Activated naive CD8-positive, alpha-beta T cell (primary cell): ENCODE results near the gene NUMA1.
A peak's percentile ranks its signal among the peaks of the same experiment; 100 is the strongest.

Experiments
- H3K27ac Mint-ChIP-seq: one replicate; pipeline ENCODE4 v1.8.0; 2021; ENCODE audit warnings: mixed read lengths
- H3K27me3 Mint-ChIP-seq: one replicate; pipeline ENCODE4 v1.8.0; 2021; ENCODE audit warnings: mixed read lengths
- H3K36me3 Mint-ChIP-seq: one replicate; pipeline ENCODE4 v1.8.0; 2021; ENCODE audit warnings: mixed read lengths
- H3K4me1 Mint-ChIP-seq: one replicate; pipeline ENCODE4 v1.8.0; 2021; ENCODE audit warnings: low read depth, mixed read lengths
- H3K4me3 Mint-ChIP-seq: one replicate; pipeline ENCODE4 v1.8.0; 2021; ENCODE audit warnings: mild to moderate bottlenecking, mixed read lengths
- H3K9me3 Mint-ChIP-seq: one replicate; pipeline ENCODE4 v1.8.0; 2021; ENCODE audit warnings: low read depth, mixed read lengths

NUMA1 gene, protein sequence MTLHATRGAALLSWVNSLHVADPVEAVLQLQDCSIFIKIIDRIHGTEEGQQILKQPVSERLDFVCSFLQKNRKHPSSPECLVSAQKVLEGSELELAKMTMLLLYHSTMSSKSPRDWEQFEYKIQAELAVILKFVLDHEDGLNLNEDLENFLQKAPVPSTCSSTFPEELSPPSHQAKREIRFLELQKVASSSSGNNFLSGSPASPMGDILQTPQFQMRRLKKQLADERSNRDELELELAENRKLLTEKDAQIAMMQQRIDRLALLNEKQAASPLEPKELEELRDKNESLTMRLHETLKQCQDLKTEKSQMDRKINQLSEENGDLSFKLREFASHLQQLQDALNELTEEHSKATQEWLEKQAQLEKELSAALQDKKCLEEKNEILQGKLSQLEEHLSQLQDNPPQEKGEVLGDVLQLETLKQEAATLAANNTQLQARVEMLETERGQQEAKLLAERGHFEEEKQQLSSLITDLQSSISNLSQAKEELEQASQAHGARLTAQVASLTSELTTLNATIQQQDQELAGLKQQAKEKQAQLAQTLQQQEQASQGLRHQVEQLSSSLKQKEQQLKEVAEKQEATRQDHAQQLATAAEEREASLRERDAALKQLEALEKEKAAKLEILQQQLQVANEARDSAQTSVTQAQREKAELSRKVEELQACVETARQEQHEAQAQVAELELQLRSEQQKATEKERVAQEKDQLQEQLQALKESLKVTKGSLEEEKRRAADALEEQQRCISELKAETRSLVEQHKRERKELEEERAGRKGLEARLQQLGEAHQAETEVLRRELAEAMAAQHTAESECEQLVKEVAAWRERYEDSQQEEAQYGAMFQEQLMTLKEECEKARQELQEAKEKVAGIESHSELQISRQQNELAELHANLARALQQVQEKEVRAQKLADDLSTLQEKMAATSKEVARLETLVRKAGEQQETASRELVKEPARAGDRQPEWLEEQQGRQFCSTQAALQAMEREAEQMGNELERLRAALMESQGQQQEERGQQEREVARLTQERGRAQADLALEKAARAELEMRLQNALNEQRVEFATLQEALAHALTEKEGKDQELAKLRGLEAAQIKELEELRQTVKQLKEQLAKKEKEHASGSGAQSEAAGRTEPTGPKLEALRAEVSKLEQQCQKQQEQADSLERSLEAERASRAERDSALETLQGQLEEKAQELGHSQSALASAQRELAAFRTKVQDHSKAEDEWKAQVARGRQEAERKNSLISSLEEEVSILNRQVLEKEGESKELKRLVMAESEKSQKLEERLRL (N-terminal part only)

DNA sequence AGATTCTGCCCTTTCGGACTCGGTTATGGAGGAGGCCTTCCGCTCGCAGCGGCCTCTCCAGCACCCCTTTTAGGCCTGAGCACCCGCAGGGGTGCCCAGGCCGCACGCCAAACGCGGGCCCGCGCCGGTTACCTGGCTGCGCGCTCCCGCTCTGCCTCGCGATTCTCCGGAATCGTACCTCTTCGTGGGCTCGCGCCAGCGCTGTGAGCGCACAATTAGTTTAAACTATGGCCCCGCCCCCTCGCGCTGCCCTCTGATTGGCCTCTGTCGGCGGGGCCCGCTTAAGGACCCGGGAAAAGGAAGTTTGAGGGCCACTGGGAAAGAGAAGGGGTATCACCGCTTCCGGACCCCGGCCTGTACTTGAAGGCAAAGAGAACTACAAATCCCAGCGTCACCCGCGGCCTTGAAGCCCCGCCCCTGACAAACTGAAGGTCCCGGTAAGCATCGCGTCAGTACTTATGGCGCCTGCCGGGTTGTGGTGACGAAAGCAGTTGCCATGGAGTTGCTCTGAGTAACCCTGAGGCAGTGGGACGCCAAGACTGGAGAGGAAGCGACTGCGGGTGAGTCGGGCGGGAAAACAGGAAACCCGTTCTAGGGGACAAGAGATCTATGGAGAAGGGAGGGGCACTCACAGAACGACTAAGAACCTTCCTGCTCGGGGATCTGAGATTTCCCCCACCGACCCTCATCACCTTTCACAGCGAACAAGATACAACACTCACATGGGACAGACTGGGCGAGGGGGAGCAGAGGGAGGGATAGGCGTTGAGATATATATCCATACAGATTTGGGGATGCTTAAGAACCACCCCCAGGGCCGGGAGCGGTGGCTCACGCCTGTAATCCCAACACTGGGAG, at the start of gene NUMA1, which contains the start of gene LRRC51:
Gene NUMA1, minus strand, starts transcription at position 217 of the 858 bp plus-strand sequence. CDS start 44,599 bp downstream, outside the sequence.
Gene LRRC51, plus strand, starts transcription at position 525 of the 858 bp plus-strand sequence. CDS start 8,234 bp downstream, outside the sequence.
- Mint-ChIP-seq H3K27me3 (no peaks in the 10 kb centered on the region), H3K36me3 (peaks cover 4% of the 10 kb centered on the region), H3K4me1 (peaks cover 42% of the 10 kb centered on the region), H3K27ac (peak within 1 kb of the TSS; percentile 99), H3K9me3 (no peaks in the 10 kb centered on the region), H3K4me3 (peak within 1 kb of the TSS; percentile 98)

- Mint-ChIP-seq H3K27ac (no peak overlapping the region), H3K27me3 (peaks cover 4% of the 10 kb centered on the region), H3K4me3 (no peak overlapping the region), H3K9me3 (peaks cover 18% of the 10 kb centered on the region), H3K4me1 (no peaks in the 10 kb centered on the region), H3K36me3 (peaks cover 14% of the 10 kb centered on the region)
These were observed 49.0 kb upstream of the NUMA1 start for GRCh38 chr11:72129381-72129780.

GRCh38 chr11:72127923-72128322, 47.6 kb upstream of the NUMA1 start:
- H3K27ac Mint-ChIP-seq, result no peak overlapping the region
- H3K4me1 Mint-ChIP-seq, result no peaks in the 10 kb centered on the region
- peaks cover 14% of the 10 kb centered on the region for H3K36me3 Mint-ChIP-seq
- H3K27me3 Mint-ChIP-seq, result peaks cover 4% of the 10 kb centered on the region
- H3K4me3 Mint-ChIP-seq, result no peak overlapping the region
- H3K9me3 Mint-ChIP-seq, result peaks cover 18% of the 10 kb centered on the region

GRCh38 chr11:72125956-72126355, 45.6 kb upstream of the NUMA1 start:
- Mint-ChIP-seq H3K36me3 (peaks cover 14% of the 10 kb centered on the region), H3K27ac (no peak overlapping the region), H3K9me3 (peaks cover 18% of the 10 kb centered on the region), H3K4me3 (no peak overlapping the region), H3K27me3 (peaks cover 1% of the 10 kb centered on the region), H3K4me1 (no peaks in the 10 kb centered on the region)

DNA sequence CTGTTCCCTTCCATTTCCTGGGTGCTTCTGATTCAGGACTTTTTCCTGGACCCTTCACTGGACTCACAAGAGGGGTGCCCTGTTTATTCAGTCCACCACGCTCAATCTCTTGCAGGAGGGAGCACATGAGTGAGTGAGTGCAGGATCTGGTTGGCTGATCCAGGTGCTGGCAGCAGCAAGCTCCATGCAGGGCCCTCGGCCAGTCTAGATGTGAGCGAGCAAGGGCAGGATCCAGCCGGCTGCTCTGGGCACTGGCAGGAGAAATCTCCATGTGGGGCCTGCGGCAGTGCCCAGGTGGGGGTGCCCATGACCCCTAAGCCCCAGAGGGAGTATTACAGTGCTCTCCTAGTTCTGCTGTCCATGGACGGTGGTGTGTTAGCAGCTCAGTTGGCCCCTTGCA, 43.7 kb upstream of the NUMA1 start:
- Mint-ChIP-seq H3K36me3 (peaks cover 9% of the 10 kb centered on the region), H3K4me3 (no peak overlapping the region)

GRCh38 chr11:72123117-72123653, 42.8 kb upstream of the NUMA1 start:
- H3K27me3 Mint-ChIP-seq, result no peaks in the 10 kb centered on the region
- peaks cover 9% of the 10 kb centered on the region for H3K9me3 Mint-ChIP-seq
- H3K4me3 Mint-ChIP-seq, result no peak overlapping the region
- peaks cover 3% of the 10 kb centered on the region for H3K36me3 Mint-ChIP-seq
- H3K27ac Mint-ChIP-seq, result no peak overlapping the region
- no peaks in the 10 kb centered on the region for H3K4me1 Mint-ChIP-seq

More for the DNA sequence above, 43.7 kb upstream of the NUMA1 start:
- peaks cover 16% of the 10 kb centered on the region for H3K9me3 Mint-ChIP-seq
- no peaks in the 10 kb centered on the region for H3K4me1 Mint-ChIP-seq
- peaks cover 1% of the 10 kb centered on the region for H3K27me3 Mint-ChIP-seq
- no peak overlapping the region for H3K27ac Mint-ChIP-seq

DNA sequence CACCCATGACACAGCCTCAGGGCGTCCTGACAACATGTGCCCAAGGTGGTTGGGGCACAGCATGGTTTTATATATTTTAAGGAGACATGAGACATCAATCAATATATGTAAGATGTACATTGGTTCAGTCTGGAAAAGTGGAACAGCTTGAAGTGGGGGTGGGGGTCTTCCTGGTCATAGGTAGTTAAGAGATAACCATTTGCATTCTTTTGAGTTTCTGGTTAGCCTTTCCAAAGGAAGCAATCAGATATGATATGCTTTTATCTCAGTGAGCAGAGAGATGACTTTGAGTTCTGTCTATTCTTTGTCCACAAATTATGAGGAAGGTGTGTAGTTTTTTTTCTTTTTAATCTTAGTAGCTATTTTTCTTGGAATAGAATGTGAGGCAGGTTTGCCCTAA, 42.3 kb upstream of the NUMA1 start:
- Mint-ChIP-seq H3K27me3 (no peaks in the 10 kb centered on the region), H3K9me3 (peaks cover 3% of the 10 kb centered on the region), H3K4me3 (no peak overlapping the region), H3K36me3 (no peaks in the 10 kb centered on the region), H3K27ac (no peak overlapping the region), H3K4me1 (no peaks in the 10 kb centered on the region)

- no peaks in the 10 kb centered on the region for H3K9me3 Mint-ChIP-seq
- H3K36me3 Mint-ChIP-seq, result no peaks in the 10 kb centered on the region
- H3K27me3 Mint-ChIP-seq, result no peaks in the 10 kb centered on the region
- no peak overlapping the region for H3K4me3 Mint-ChIP-seq
- H3K4me1 Mint-ChIP-seq, result no peaks in the 10 kb centered on the region
- no peak overlapping the region for H3K27ac Mint-ChIP-seq
These were observed 40.6 kb upstream of the NUMA1 start for GRCh38 chr11:72120930-72121329.

- Mint-ChIP-seq H3K27ac (no peak overlapping the region), H3K27me3 (no peaks in the 10 kb centered on the region), H3K4me1 (no peaks in the 10 kb centered on the region), H3K36me3 (no peaks in the 10 kb centered on the region), H3K4me3 (no peak overlapping the region), H3K9me3 (no peaks in the 10 kb centered on the region)
These were observed 38.9 kb upstream of the NUMA1 start for GRCh38 chr11:72119198-72119597.

DNA sequence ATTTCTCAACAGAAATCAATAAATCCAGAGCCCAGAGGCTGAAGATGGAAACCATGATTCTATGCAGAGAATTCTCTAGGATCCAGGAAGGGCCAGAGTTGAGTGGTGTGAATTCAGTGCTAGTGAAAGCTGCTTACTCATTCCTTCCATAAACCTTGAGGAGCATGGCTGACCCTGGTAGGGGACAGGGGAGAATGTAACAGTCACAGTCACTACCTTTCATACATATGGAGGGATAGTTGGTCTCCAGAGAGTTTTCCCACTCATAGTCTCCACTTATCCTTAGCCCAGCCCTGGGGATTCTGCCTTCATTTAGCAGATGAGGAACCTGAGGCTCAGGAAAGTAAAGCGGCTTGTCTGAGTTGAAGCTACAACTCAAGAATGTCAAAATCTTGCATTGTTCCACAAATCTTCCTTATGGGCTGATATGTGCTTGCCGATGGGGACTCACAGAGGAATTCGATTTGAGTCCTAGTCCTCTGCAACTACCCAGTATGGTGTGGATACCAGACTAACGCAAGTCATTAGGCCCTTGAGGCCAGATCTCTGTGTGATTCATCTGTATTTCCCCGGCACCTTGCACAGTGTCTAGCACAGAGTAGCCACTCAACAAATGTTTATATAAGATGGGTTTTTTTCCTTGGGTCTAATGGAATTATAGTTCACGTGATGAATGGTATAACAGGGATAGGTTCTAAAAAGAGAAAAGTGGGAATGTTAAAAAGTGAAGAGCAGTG, 35.8 kb upstream of the NUMA1 start:
- Mint-ChIP-seq H3K27me3 (no peaks in the 10 kb centered on the region), H3K27ac (no peak overlapping the region), H3K4me3 (no peak overlapping the region), H3K4me1 (peaks cover 16% of the 10 kb centered on the region), H3K36me3 (no peaks in the 10 kb centered on the region), H3K9me3 (no peaks in the 10 kb centered on the region)

DNA sequence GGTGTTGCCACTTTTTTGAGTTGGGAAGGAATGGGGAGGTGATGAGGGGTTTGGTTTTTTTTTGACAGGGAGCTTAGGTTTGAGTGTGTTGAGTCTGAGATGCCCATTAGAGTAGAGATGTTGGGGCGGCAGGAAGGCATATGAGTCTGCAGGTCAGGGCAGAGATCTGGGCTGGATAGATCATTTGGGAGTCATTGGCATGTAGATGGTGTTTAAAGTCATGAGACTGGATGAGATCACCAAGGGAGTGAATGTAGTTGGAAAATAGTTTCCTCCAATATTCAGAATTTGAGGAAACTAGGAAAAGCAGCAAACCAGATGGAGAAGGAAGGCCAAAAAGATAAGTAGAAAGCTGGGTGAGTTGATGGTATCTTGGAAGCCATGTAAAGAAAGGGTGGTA, 34.2 kb upstream of the NUMA1 start:
- Mint-ChIP-seq H3K36me3 (peaks cover 4% of the 10 kb centered on the region), H3K27ac (peak overlapping the region; percentile 2), H3K4me3 (no peak overlapping the region), H3K4me1 (peaks cover 18% of the 10 kb centered on the region), H3K27me3 (no peaks in the 10 kb centered on the region), H3K9me3 (no peaks in the 10 kb centered on the region)

- Mint-ChIP-seq H3K27ac (peak overlapping the region; percentile 99), H3K27me3 (no peaks in the 10 kb centered on the region), H3K4me3 (peak overlapping the region; percentile 95), H3K4me1 (peaks cover 18% of the 10 kb centered on the region), H3K36me3 (peaks cover 4% of the 10 kb centered on the region), H3K9me3 (no peaks in the 10 kb centered on the region)
These were observed 32.9 kb upstream of the NUMA1 start for GRCh38 chr11:72112978-72113808.
